HCT116 (cell line): ENCODE results near the gene NIPA2. TPM values are rescaled to one million over a fixed set of nuclear protein-coding genes. Genes with fewer than 3 reads are reported as not detected.

ENCODE experiments used
- ATAC-seq: fragments of 200-7000 bp; cut with Tn5 transposase; 2 replicates; pipeline ENCODE4 v1.9.1; 2020; ENCODE audit warnings: mild to moderate bottlenecking, moderate library complexity
- BruUV-seq: library from RNA; stranded (reverse); fragments of 400-500 nt; replicated peaks from 2 replicates; lab custom pipeline; 2021; lab: Mats Ljungman, UMichigan
- CTCF ChIA-PET: fragments of 300-600 bp; sonication (Branson Sonifier 250); formaldehyde crosslinking; loops from one replicate; lab custom pipeline; 2021; ENCODE audit warnings: antibody characterized with exemption; lab: Charles Lee
- POLR2A ChIA-PET: fragments of 300-600, 350-600 bp; sonication (Branson Sonifier 250); formaldehyde crosslinking; loops from one replicate; lab custom pipeline; 2021; ENCODE audit warnings: antibody characterized with exemption; lab: Charles Lee
- RAD21 ChIA-PET, 2 experiments: fragments of 300-600 bp; sonication (Branson Sonifier 250); formaldehyde crosslinking; loops; one replicate each; lab custom pipeline; 2023; ENCODE audit warnings: low total read pairs in 2 of 2; ENCODE audit not compliant: uncharacterized antibody in 2 of 2, unreplicated experiment in 2 of 2, low non-redundant PET in 1 of 2; lab: Charles Lee
- DNase-seq: peaks from one replicate; pipeline ENCODE4 v3.0.0-alpha.2; 2010; ENCODE audit warnings: low read depth, low spot score
- H2AFZ ChIP-seq: fragments of 200-600 bp; shearing (Covaris generic), sonication (generic); 2 replicates; pipeline ENCODE4 v1.6.1; 2017; ENCODE audit warnings: low read depth, mixed run types, mixed read lengths, antibody characterized with exemption, low read length; ENCODE audit not compliant: poor library complexity, severe bottlenecking
- H3K27ac ChIP-seq: 2 replicates; pipeline ENCODE4 v1.5.1; 2012; ENCODE audit warnings: low read depth, low read length
- H3K27me3 ChIP-seq: fragments of 200-600 bp; sonication (generic); 2 replicates; pipeline ENCODE4 v1.6.1; 2016; ENCODE audit warnings: mixed run types, low read length, mixed read lengths; ENCODE audit not compliant: insufficient read depth
- H3K36me3 ChIP-seq, 2 experiments: fragments of 200-500 bp in 1 of 2; fragments of 200-600 bp in 1 of 2; sonication (Bioruptor generic) in 1 of 2; sonication (generic) in 1 of 2; 2 replicates each; pipeline versions ENCODE4 v1.5.1 to v1.6.1; 2014 to 2016; ENCODE audit warnings: low read length in 2 of 2, inconsistent platforms in 1 of 2, mixed read lengths in 1 of 2, mixed run types in 1 of 2; ENCODE audit not compliant: insufficient read depth in 2 of 2, control insufficient read depth in 1 of 2
- H3K4me1 ChIP-seq, 2 experiments: fragments of 200-600 bp in 1 of 2; sonication (generic) in 1 of 2; 2 replicates each; pipeline versions ENCODE4 v1.5.1 to v1.6.1; 2012 to 2017; ENCODE audit warnings: low read length in 2 of 2, inconsistent platforms in 1 of 2, mild to moderate bottlenecking in 1 of 2, mixed read lengths in 1 of 2, mixed run types in 1 of 2, moderate library complexity in 1 of 2; ENCODE audit not compliant: insufficient read depth in 2 of 2, control insufficient read depth in 1 of 2
- H3K4me2 ChIP-seq: fragments of 200-600 bp; sonication (generic); 2 replicates; pipeline ENCODE4 v1.6.1; 2017; ENCODE audit warnings: mixed run types, low read length, mixed read lengths
- H3K4me3 ChIP-seq, 2 experiments: fragments of 200-600 bp in 1 of 2; sonication (generic) in 1 of 2; replicated peaks in 1 of 2; 2 replicates each; pipeline ENCODE4 v1.5.1; 2011 to 2016; ENCODE audit warnings: low read length in 2 of 2, control low read depth in 1 of 2, low read depth in 1 of 2, mild to moderate bottlenecking in 1 of 2, mixed read lengths in 1 of 2, mixed run types in 1 of 2
- H3K79me2 ChIP-seq: fragments of 200-600 bp; sonication (generic); 2 replicates; pipeline ENCODE4 v1.6.1; 2017; ENCODE audit warnings: mild to moderate bottlenecking, mixed run types, low read length, moderate library complexity, mixed read lengths; ENCODE audit not compliant: insufficient read depth
- H3K9ac ChIP-seq: fragments of 200-600 bp; sonication (generic); 2 replicates; pipeline ENCODE4 v1.6.1; 2016; ENCODE audit warnings: low read length, mixed read lengths
- H3K9me2 ChIP-seq: fragments of 200-600 bp; sonication (generic), shearing (Covaris generic); 2 replicates; pipeline ENCODE4 v1.6.1; 2017; ENCODE audit warnings: mixed run types, mild to moderate bottlenecking, moderate library complexity; ENCODE audit not compliant: insufficient read depth
- H3K9me3 ChIP-seq, 2 experiments: fragments of 200-500 bp in 1 of 2; fragments of 200-600 bp in 1 of 2; sonication (Bioruptor generic) in 1 of 2; sonication (generic) in 1 of 2; 2 replicates each; pipeline ENCODE4 v1.6.1; 2014 to 2017; ENCODE audit warnings: low read length in 2 of 2, mixed read lengths in 2 of 2, inconsistent platforms in 1 of 2, low read depth in 1 of 2, mild to moderate bottlenecking in 1 of 2, mixed run types in 1 of 2, moderate library complexity in 1 of 2; ENCODE audit not compliant: control insufficient read depth in 1 of 2, insufficient read depth in 1 of 2
- H4K20me1 ChIP-seq: fragments of 200-600 bp; sonication (generic), shearing (Covaris generic); 2 replicates; pipeline ENCODE4 v1.6.1; 2017; ENCODE audit warnings: mixed run types, mild to moderate bottlenecking, moderate library complexity; ENCODE audit not compliant: insufficient read depth
- ATF3 ChIP-seq: IDR thresholded peaks from 2 replicates; pipeline ENCODE4 v1.6.1; 2012
- CTCF ChIP-seq, 3 experiments: fragments of 200-600 bp in 1 of 3; sonication (generic) in 1 of 3; IDR thresholded peaks in 2 of 3; conservative IDR thresholded peaks in 1 of 3; 2 replicates each; pipeline ENCODE4 v1.5.1; 2012 to 2017; ENCODE audit warnings: low read depth in 2 of 3, low read length in 2 of 3, antibody characterized with exemption in 1 of 3, borderline replicate concordance in 1 of 3, control low read depth in 1 of 3, mild to moderate bottlenecking in 1 of 3, mixed read lengths in 1 of 3, mixed run types in 1 of 3, moderate library complexity in 1 of 3; ENCODE audit not compliant: insufficient read depth in 1 of 3
- EGR1 ChIP-seq: IDR thresholded peaks from 2 replicates; pipeline ENCODE4 v1.6.1; 2012; ENCODE audit warnings: low read depth
- ELF1 ChIP-seq: IDR thresholded peaks from 2 replicates; pipeline ENCODE4 v1.6.1; 2012; ENCODE audit warnings: low read depth, borderline replicate concordance
- EZH2 ChIP-seq: fragments of 200-600 bp; sonication (generic); IDR thresholded peaks from 2 replicates; pipeline ENCODE4 v1.6.1; 2017; ENCODE audit warnings: antibody characterized with exemption, mixed run types
- EZH2phosphoT487 ChIP-seq: fragments of 200-600 bp; IDR thresholded peaks from 2 replicates; pipeline ENCODE4 v1.6.1; 2018; ENCODE audit warnings: antibody characterized with exemption, borderline replicate concordance
- FOSL1 ChIP-seq: IDR thresholded peaks from 2 replicates; pipeline ENCODE4 v1.6.1; 2012; ENCODE audit warnings: low read depth
- JUND ChIP-seq: IDR thresholded peaks from 2 replicates; pipeline ENCODE4 v1.6.1; 2012
- POLR2AphosphoS5 ChIP-seq: IDR thresholded peaks from 2 replicates; pipeline ENCODE4 v1.6.1; 2011; ENCODE audit warnings: mild to moderate bottlenecking, low read depth, low read length, moderate library complexity
- RAD21 ChIP-seq: IDR thresholded peaks from 2 replicates; pipeline ENCODE4 v1.6.1; 2012; ENCODE audit warnings: low read depth, mild to moderate bottlenecking
- REST ChIP-seq: IDR thresholded peaks from 2 replicates; pipeline ENCODE4 v1.6.1; 2012; ENCODE audit warnings: low read depth
- SIN3A ChIP-seq: IDR thresholded peaks from 2 replicates; pipeline ENCODE4 v1.6.1; 2012; ENCODE audit warnings: low read depth
- SP1 ChIP-seq: IDR thresholded peaks from 2 replicates; pipeline ENCODE4 v1.6.1; 2012; ENCODE audit warnings: low read depth
- ZBTB33 ChIP-seq: IDR thresholded peaks from 2 replicates; pipeline ENCODE4 v1.6.1; 2011; ENCODE audit warnings: mild to moderate bottlenecking, low read length, moderate library complexity; ENCODE audit not compliant: insufficient replicate concordance; ENCODE audit errors: extremely low read depth
- ZFX ChIP-seq: fragments of 450-650 bp; IDR thresholded peaks from 2 replicates; pipeline ENCODE4 v1.6.1; 2017
- ZNF274 ChIP-seq: fragments of 200-500 bp; sonication (Bioruptor generic); IDR thresholded peaks from 2 replicates; pipeline ENCODE4 v1.6.1; 2014; ENCODE audit warnings: mild to moderate bottlenecking, low read depth, low read length, inconsistent platforms
- intact Hi-C: fragments of 100-400 bp; cut with micrococcal nuclease; formaldehyde crosslinking; loops from 2 replicates; pipeline ENCODE4 v1.10.0; 2022
- total RNA-seq: library from RNA; stranded (reverse); gene quantifications from one replicate; pipeline ENCODE4 v1.2.1, GENCODE V29; 2021; ENCODE audit not compliant: unreplicated experiment

NIPA2 gene
- total RNA-seq, 1 experiment from 2014 or later, result 54.4 TPM

GRCh38 chr15:22819651-22820050 is 18.8 kb upstream of the NIPA2 start (continued):
- no peak for TF ChIP-seq CTCF (IDR thresholded peaks at IDR 0.05 in 2 of 3, conservative IDR thresholded peaks at IDR 0.05 in 1 of 3; ENCODE audit: borderline replicate concordance in 1 of 3, insufficient read depth in 1 of 3, low read depth in 2 of 3, low read length in 2 of 3)
- TF ChIP-seq, all 23 proteins: peak for 0

- no peak overlapping the region for H3K4me3 ChIP-seq
- no peaks in the 10 kb centered on the region for H3K4me1 ChIP-seq
- H3K27me3 ChIP-seq, result no peaks in the 10 kb centered on the region
- no peaks in the 10 kb centered on the region for H4K20me1 ChIP-seq
- no peak overlapping the region for H3K27ac ChIP-seq
- no peaks in the 10 kb centered on the region for H3K9me2 ChIP-seq
- no TSS peak for BruUV-seq
- DNase-seq (no peak), ATAC-seq (no peak)
- ChIA-PET CTCF (no interaction called here), RAD21 (no interaction called here), POLR2A (no interaction called here)
- intact Hi-C loops, result no loop called here
- H3K4me2 ChIP-seq, result no peak overlapping the region
- H3K9me3 ChIP-seq, result no peaks in the 10 kb centered on the region
- H3K36me3 ChIP-seq, result peaks cover 31% of the 10 kb centered on the region in 2 experiments
- H3K79me2 ChIP-seq, result no peaks in the 10 kb centered on the region
- no peak overlapping the region for H2AFZ ChIP-seq
- no peak overlapping the region for H3K9ac ChIP-seq
- TF ChIP-seq ZNF274 (no peak), RAD21 (no peak), SP1 (no peak), ZBTB33 (no peak), ELF1 (no peak), EGR1 (no peak), SIN3A (no peak), JUND (no peak), EZH2 (no peak), EZH2phosphoT487 (no peak), ATF3 (no peak), REST (no peak), POLR2AphosphoS5 (no peak), ZFX (no peak), FOSL1 (no peak)
Observed at GRCh38 chr15:22823495-22824128, 14.9 kb upstream of the NIPA2 start.
